GM12878 (cell line): ENCODE measurements around the gene CLCNKB. TPM values are rescaled to one million over a fixed set of nuclear protein-coding genes. Genes with fewer than 3 reads are reported as not detected.

Experiments used
- ATAC-seq: fragments of 200-7000 bp; cut with Tn5 transposase; 3 replicates; pipeline ENCODE4 v1.9.1; 2020; ENCODE audit warnings: mild to moderate bottlenecking, moderate library complexity
- BruUV-seq: library from RNA; stranded (reverse); fragments of 400-500 nt; replicated peaks from 2 replicates; lab custom pipeline; 2021; lab: Mats Ljungman, UMichigan
- CTCF ChIA-PET: fragments of 300-600 bp; sonication (Branson Sonifier 250); formaldehyde crosslinking; extraction: SDS; loops from one replicate; lab custom pipeline; 2021; ENCODE audit warnings: inconsistent platforms; lab: Yijun Ruan, JAX
- POLR2A ChIA-PET: fragments of 350-600 bp; formaldehyde crosslinking; extraction: SDS; loops from one replicate; lab custom pipeline; 2021; ENCODE audit warnings: inconsistent platforms; lab: Charles Lee
- RAD21 ChIA-PET: fragments of 300-600 bp; sonication (Branson Sonifier 250); formaldehyde crosslinking; loops from one replicate; lab custom pipeline; 2023; ENCODE audit warnings: antibody characterized with exemption; ENCODE audit not compliant: unreplicated experiment; lab: Charles Lee
- SMC1A ChIA-PET: fragments of 300-600 bp; sonication (Branson Sonifier 250); formaldehyde crosslinking; loops from one replicate; lab custom pipeline; 2023; ENCODE audit not compliant: unreplicated experiment, uncharacterized antibody; lab: Charles Lee
- DNase-seq: peaks from one replicate; pipeline ENCODE4 v3.0.0-alpha.2; 2011; ENCODE audit warnings: low read depth, low spot score
- FAIRE-seq: peaks from 3 replicates; lab custom pipeline; 2011; peaks lifted over from hg19 to GRCh38; lab: Jason Lieb, UNC
- H2AFZ ChIP-seq: 2 replicates; pipeline ENCODE4 v1.6.0; 2011; ENCODE audit warnings: low read depth, low read length, control low read depth; ENCODE audit not compliant: control insufficient read depth
- H3K27ac ChIP-seq: 2 replicates; pipeline ENCODE4 v1.5.1; 2011; ENCODE audit warnings: control low read depth; ENCODE audit not compliant: control insufficient read depth, insufficient read depth
- H3K27me3 ChIP-seq, 2 experiments: replicated peaks in 1 of 2; 2 replicates each; pipeline versions ENCODE4 v1.6.0 to v1.6.1; 2011; ENCODE audit warnings: low read length in 1 of 2; ENCODE audit not compliant: control insufficient read depth in 2 of 2, insufficient read depth in 2 of 2
- H3K36me3 ChIP-seq, 2 experiments: 2 replicates each; pipeline ENCODE4 v1.5.1; 2011; ENCODE audit warnings: low read length in 1 of 2; ENCODE audit not compliant: control insufficient read depth in 2 of 2, insufficient read depth in 2 of 2
- H3K4me1 ChIP-seq: 2 replicates; pipeline ENCODE4 v1.6.1; 2011; ENCODE audit warnings: mild to moderate bottlenecking, low read length, moderate library complexity, mixed read lengths; ENCODE audit not compliant: control insufficient read depth, insufficient read depth
- H3K4me2 ChIP-seq: 2 replicates; pipeline ENCODE4 v1.6.0; 2011; ENCODE audit warnings: control low read depth; ENCODE audit not compliant: control insufficient read depth, insufficient read depth
- H3K4me3 ChIP-seq: fragments of 200-600 bp; sonication (generic); 2 replicates; pipeline ENCODE4 v1.5.1; 2016
- H3K79me2 ChIP-seq: 2 replicates; pipeline ENCODE4 v1.6.0; 2011; ENCODE audit warnings: low read length; ENCODE audit not compliant: control insufficient read depth, insufficient read depth
- H3K9ac ChIP-seq: 2 replicates; pipeline ENCODE4 v1.8.0; 2011; ENCODE audit warnings: low read length, control low read depth, mixed read lengths; ENCODE audit not compliant: control insufficient read depth, insufficient read depth
- H3K9me3 ChIP-seq: replicated peaks from 3 replicates; pipeline ENCODE4 v1.5.1; 2011; ENCODE audit warnings: mild to moderate bottlenecking, low read length; ENCODE audit not compliant: control insufficient read depth, insufficient read depth
- H4K20me1 ChIP-seq: 2 replicates; pipeline ENCODE4 v1.6.0; 2011; ENCODE audit not compliant: control insufficient read depth, insufficient read depth
- BACH1 ChIP-seq: fragments of 450-650 bp; IDR thresholded peaks from 2 replicates; pipeline ENCODE4 v1.6.1; 2017; ENCODE audit warnings: mild to moderate bottlenecking, borderline replicate concordance
- EZH2 ChIP-seq: IDR thresholded peaks from 2 replicates; pipeline ENCODE4 v1.6.1; 2012; ENCODE audit warnings: low read depth, mild to moderate bottlenecking, control low read depth, inconsistent platforms, low read length, borderline replicate concordance; ENCODE audit not compliant: control insufficient read depth
- FOXM1 ChIP-seq: IDR thresholded peaks from 2 replicates; pipeline ENCODE4 v1.6.1; 2012; ENCODE audit warnings: low read depth, mild to moderate bottlenecking, inconsistent platforms, low read length, moderate library complexity
- IKZF1 ChIP-seq: fragments of 450-650 bp; conservative IDR thresholded peaks from 2 replicates; pipeline ENCODE4 v1.6.1; 2017; ENCODE audit warnings: antibody characterized with exemption, mild to moderate bottlenecking
- MYC ChIP-seq: IDR thresholded peaks from 2 replicates; pipeline ENCODE4 v1.6.1; 2011; ENCODE audit warnings: mild to moderate bottlenecking, low read length, moderate library complexity, inconsistent platforms; ENCODE audit not compliant: insufficient read depth, insufficient replicate concordance, insufficient read length, severe bottlenecking
- POLR2AphosphoS5 ChIP-seq: IDR thresholded peaks from 2 replicates; pipeline ENCODE4 v1.6.1; 2011; ENCODE audit warnings: mild to moderate bottlenecking, low read length, inconsistent platforms
- SMAD5 ChIP-seq: IDR thresholded peaks from 2 replicates; pipeline ENCODE4 v1.6.1; 2016; ENCODE audit warnings: antibody characterized with exemption, low read depth
- SREBF2 ChIP-seq: IDR thresholded peaks from 2 replicates; pipeline ENCODE4 v1.6.1; 2012; ENCODE audit warnings: mild to moderate bottlenecking, low read length
- ZNF622 ChIP-seq: fragments of 450-650 bp; IDR thresholded peaks from 2 replicates; pipeline ENCODE4 v1.6.1; 2017; ENCODE audit warnings: mild to moderate bottlenecking, inconsistent platforms
- WGBS: methylation state at CpG from one replicate; pipeline ENCODE4 v1.1.6; 2016; ENCODE audit warnings: low lambda C conversion rate; ENCODE audit not compliant: insufficient replicate concordance, insufficient coverage; ENCODE audit errors: missing lambda C conversion rate; 5-methylcytosine and 5-hydroxymethylcytosine counted together
- in situ Hi-C: fragments of 300-500 bp; cut with MboI; formaldehyde crosslinking; loops from 9 replicates; pipeline ENCODE4 v1.14.3; 2018; ENCODE audit warnings: mixed read lengths
- intact Hi-C: fragments of 100-400 bp; cut with micrococcal nuclease; formaldehyde crosslinking; loops from one replicate; pipeline ENCODE4 v1.14.2; 2022; ENCODE audit not compliant: unreplicated experiment
- polyA plus RNA-seq, 11 experiments: library from polyadenylated mRNA; depleted of rRNA in 4 of 11; unstranded in 6 of 11; stranded (reverse) in 5 of 11; fragments of >200 nt; fragmentation: Nextera tagmentation in 4 of 11; fragmentation: Illumina TruSeq in 1 of 11; extraction: Ambion mirVana in 4 of 11; extraction: Trizol in 1 of 11; gene quantifications; 1 replicate in 1 of 11; 2 replicates in 10 of 11; pipeline versions ENCODE4 v1.2.1 to v1.2.3, GENCODE V29; 2011 to 2016; ENCODE audit warnings: inconsistent platforms in 2 of 11, missing spikeins in 2 of 11, low read depth in 1 of 11
- total RNA-seq, 4 experiments: library from RNA; depleted of rRNA in 3 of 4; stranded (reverse); fragments of >200 nt in 3 of 4; fragmentation: Illumina TruSeq in 1 of 4; extraction: Trizol in 1 of 4; gene quantifications; 2 replicates each; pipeline versions ENCODE4 v1.2.1 to v1.2.3, GENCODE V29; 2013 to 2021
- TF ChIP-seq, protein P1 (sequence below): fragments of 450-650 bp; IDR thresholded peaks from 2 replicates; pipeline ENCODE4 v1.6.1; 2017; ENCODE audit warnings: antibody characterized with exemption, mild to moderate bottlenecking, moderate library complexity

Gene CLCNKB
- total and polyA plus RNA-seq, 10 of the 15 experiments (the other 5 are each of a cell fraction or from before 2014, with no cell fraction given): 0.05 TPM; not detected in 9

DNA sequence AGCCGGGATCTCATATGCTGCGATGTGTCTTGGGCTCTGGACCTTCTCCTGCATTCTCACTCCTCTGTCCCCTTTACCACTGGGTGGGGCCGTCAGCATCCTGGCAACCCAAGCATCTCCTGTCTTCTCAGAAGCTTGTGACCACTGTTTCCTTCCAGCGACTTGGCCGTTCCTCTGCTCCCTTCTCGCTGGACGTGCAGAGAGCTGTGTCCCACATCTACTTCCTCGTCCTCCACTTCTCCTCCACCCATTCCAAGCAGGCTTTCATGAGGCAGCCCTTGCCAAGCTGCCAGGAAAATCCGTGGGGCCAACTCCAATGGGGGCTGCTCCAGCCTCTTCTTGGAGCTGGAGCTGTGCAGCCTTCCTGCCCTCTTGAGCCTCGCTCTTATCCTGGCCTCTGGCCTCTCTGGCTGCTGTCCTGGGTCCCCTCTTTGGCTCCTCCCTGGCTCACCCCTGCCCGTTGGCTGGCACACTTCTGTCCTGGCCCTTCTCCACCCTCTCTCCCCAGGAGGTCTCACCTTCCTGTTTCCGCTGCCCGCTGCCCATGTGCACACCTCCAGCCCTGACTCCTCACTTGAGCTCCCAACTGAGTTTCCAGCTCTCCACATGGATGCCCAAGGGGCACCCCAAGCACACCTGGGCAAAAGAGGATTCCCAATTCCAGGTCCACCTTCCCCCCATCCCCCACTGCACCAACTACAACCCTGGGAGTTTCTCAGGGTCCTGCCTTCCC, 21.1 kb downstream of the CLCNKB start:
- ChIA-PET CTCF (interaction anchor here (1.3 to 1.6 kb wide), 3 partner anchors 9 to 15 kb away, joined by 5 read pairs; no protein-coding TSS in a partner anchor), POLR2A (no interaction called here), SMC1A (no interaction called here), RAD21 (no interaction called here)
- BruUV-seq: no TSS peak
- no peak overlapping the region for H3K9ac ChIP-seq
- 25% methylated on average over 12 of the region's 13 CpGs for WGBS
- H3K9me3 ChIP-seq: no peaks in the 10 kb centered on the region
- H3K79me2 ChIP-seq: no peaks in the 10 kb centered on the region
- H4K20me1 ChIP-seq: no peaks in the 10 kb centered on the region
- H3K4me1 ChIP-seq: no peaks in the 10 kb centered on the region
- in situ Hi-C loops (no loop called here), intact Hi-C loops (no loop called here)
- TF ChIP-seq, protein P1, sequence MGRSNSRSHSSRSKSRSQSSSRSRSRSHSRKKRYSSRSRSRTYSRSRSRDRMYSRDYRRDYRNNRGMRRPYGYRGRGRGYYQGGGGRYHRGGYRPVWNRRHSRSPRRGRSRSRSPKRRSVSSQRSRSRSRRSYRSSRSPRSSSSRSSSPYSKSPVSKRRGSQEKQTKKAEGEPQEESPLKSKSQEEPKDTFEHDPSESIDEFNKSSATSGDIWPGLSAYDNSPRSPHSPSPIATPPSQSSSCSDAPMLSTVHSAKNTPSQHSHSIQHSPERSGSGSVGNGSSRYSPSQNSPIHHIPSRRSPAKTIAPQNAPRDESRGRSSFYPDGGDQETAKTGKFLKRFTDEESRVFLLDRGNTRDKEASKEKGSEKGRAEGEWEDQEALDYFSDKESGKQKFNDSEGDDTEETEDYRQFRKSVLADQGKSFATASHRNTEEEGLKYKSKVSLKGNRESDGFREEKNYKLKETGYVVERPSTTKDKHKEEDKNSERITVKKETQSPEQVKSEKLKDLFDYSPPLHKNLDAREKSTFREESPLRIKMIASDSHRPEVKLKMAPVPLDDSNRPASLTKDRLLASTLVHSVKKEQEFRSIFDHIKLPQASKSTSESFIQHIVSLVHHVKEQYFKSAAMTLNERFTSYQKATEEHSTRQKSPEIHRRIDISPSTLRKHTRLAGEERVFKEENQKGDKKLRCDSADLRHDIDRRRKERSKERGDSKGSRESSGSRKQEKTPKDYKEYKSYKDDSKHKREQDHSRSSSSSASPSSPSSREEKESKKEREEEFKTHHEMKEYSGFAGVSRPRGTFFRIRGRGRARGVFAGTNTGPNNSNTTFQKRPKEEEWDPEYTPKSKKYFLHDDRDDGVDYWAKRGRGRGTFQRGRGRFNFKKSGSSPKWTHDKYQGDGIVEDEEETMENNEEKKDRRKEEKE: no peak
- TF ChIP-seq ZNF622 (no peak), MYC (no peak), IKZF1 (no peak), EZH2 (no peak), POLR2AphosphoS5 (no peak), FOXM1 (no peak), SREBF2 (no peak), SMAD5 (no peak), BACH1 (no peak)
- H3K27ac ChIP-seq: no peak overlapping the region
- no peaks in the 10 kb centered on the region for H3K36me3 ChIP-seq
- H3K27me3 ChIP-seq: no peaks in the 10 kb centered on the region; a peak in 1 of 4 replicates
- no peak for ATAC-seq
- no peak overlapping the region for H3K4me3 ChIP-seq
- no peak overlapping the region for H2AFZ ChIP-seq
- H3K4me2 ChIP-seq: no peak overlapping the region
- FAIRE-seq: no peak
- no peak for DNase-seq
